Epithelial cell of proximal tubule (primary cell): ENCODE results near the gene CRAMP1. TPM values are rescaled to one million over a fixed set of nuclear protein-coding genes. Genes with fewer than 3 reads are reported as not detected.

Source experiments
- DNase-seq: peaks from one replicate; pipeline ENCODE4 v3.0.0-alpha.2; 2011; ENCODE audit warnings: low read depth
- H3K4me3 ChIP-seq: 2 replicates; pipeline ENCODE4 v1.5.1; 2011; ENCODE audit warnings: low read depth, mild to moderate bottlenecking, low read length
- CTCF ChIP-seq: conservative IDR thresholded peaks from 2 replicates; pipeline ENCODE4 v1.5.1; 2012; ENCODE audit warnings: low read depth, mild to moderate bottlenecking, low read length
- total RNA-seq: library from RNA; depleted of rRNA; stranded (reverse); fragments of >200 nt; gene quantifications from 2 replicates; pipeline ENCODE4 v1.2.3, GENCODE V29; 2015

CRAMP1 gene
- total RNA-seq, 1 donor from 2014 or later: 6.9 TPM

GRCh38 chr16:1726661-1727502 lies 114.7 kb downstream of the CRAMP1 start:
- no peak for DNase-seq
- TF ChIP-seq CTCF: no peak
- H3K4me3 ChIP-seq: no peak overlapping the region

Other genes starting within 250 kb of the CRAMP1 start
- gene UNKL, start 197.7 kb upstream of the CRAMP1 start, total RNA-seq: 11.3 and 20.1 TPM in 2 replicates
- gene UQCC4, start 191.6 kb upstream of the CRAMP1 start, total RNA-seq: 17.4 and 23.2 TPM in 2 replicates
- not detected in 2 replicates for gene PERCC1, start 181.3 kb upstream of the CRAMP1 start, total RNA-seq
- gene CCDC154, start 167.8 kb upstream of the CRAMP1 start, total RNA-seq: not detected in 2 replicates
- 57.3 and 76.2 TPM in 2 replicates for gene CLCN7, start 137.3 kb upstream of the CRAMP1 start, total RNA-seq
- gene PTX4, start 123.4 kb upstream of the CRAMP1 start, total RNA-seq: not detected in 2 replicates
- gene TELO2, start 119.0 kb upstream of the CRAMP1 start, total RNA-seq: 33.5 and 45.9 TPM in 2 replicates
- gene TMEM204, start 78.7 kb upstream of the CRAMP1 start, total RNA-seq: 1.4 TPM in 1 of 2 replicates, not detected in the other
- 4.6 and 12.5 TPM in 2 replicates for gene IFT140, start 288 bp upstream of the CRAMP1 start, total RNA-seq
- 119 and 226 TPM in 2 replicates for gene JPT2, start 65.9 kb downstream of the CRAMP1 start, total RNA-seq
- gene MAPK8IP3, start 93.8 kb downstream of the CRAMP1 start, total RNA-seq: 22.0 and 37.5 TPM in 2 replicates
- gene NME3, start 159.2 kb downstream of the CRAMP1 start, total RNA-seq: 50.5 and 63.2 TPM in 2 replicates
- 7.5 and 14.0 TPM in 2 replicates for gene EME2, start 160.4 kb downstream of the CRAMP1 start, total RNA-seq
- gene MRPS34, start 160.8 kb downstream of the CRAMP1 start, total RNA-seq: 167 and 227 TPM in 2 replicates
- gene SPSB3, start 170.2 kb downstream of the CRAMP1 start, total RNA-seq: 35.0 and 57.9 TPM in 2 replicates
- 111 and 138 TPM in 2 replicates for gene NUBP2, start 170.6 kb downstream of the CRAMP1 start, total RNA-seq
- gene IGFALS, start 181.3 kb downstream of the CRAMP1 start, total RNA-seq: 2.6 TPM in 1 of 2 replicates, not detected in the other
- gene HAGH, start 214.5 kb downstream of the CRAMP1 start, total RNA-seq: 83.7 and 87.3 TPM in 2 replicates
- 47.7 and 59.2 TPM in 2 replicates for gene FAHD1, start 214.8 kb downstream of the CRAMP1 start, total RNA-seq